ENCODE measurements around the gene FAM184B. TPM values are rescaled to one million over a fixed set of nuclear protein-coding genes. Genes with fewer than 3 reads are reported as not detected.
"Not testable (repeated sequence)": the region's sequence is repeated elsewhere in the genome, so short reads cannot be mapped to it uniquely, and the experiment has no call there.

The FAM184B gene
- total RNA-seq, 1 donor from 2014 or later: not detected

DNA sequence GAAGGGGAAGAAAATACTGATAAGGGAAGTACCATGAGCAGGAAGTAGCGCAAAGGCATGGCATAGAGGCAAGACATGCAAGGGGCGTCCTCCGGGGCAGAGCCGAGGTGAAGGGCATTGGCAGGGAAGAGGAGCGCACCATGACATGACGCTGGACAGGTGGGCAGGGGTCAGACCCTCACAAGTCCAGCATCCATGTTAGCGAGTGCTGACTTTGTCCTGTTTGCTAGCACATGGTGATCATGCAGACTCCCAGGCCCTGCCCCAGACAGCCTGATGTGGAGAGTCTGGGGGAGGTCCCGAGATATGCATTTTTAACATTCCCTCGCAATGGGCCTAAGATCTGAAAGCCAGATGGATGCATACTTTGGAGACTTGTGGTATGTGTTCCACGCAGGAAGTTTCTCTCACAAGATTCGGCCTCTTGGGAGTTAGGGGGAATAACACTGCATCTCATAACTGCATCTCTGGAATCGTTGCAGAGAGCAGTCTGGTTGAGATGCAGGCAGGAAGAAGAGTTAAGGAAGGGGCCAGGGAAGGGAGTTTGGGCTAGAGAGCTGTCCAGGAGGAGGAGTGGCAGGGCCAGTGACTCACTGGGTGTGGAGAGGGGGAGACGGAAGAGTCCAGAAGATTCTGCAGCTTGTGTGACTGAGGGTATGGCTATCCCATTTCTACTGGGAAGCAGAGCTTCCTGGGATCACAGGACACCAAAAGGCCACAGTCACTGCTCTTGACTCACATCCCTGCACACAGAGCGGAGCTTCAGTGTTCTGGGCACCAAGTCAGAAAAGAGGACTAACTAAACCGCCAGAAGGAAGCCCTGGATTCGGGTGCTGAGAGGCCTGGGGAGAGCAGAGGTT, 59.7 kb downstream of the FAM184B start:
- DNase-seq (ENCODE audit: low spot score) (no peak), ATAC-seq (no peak)

DNA sequence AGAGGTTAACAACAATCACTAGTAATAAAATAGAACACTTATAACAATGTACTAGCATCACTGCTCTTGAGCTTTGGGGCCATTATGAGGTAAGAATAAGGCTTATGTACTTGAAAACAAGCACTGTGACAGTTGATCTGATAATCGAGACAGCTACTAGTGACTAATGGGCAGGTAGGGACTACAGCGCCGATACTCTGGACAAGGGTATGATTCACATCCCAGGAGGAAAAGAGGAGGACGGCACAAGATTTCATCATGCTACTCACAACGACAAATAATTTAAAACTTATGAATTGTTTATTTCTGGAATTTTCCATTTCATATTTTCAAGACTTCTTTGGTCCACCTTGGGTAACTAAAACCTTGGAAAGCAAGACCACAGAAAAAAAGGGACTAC, 62.3 kb downstream of the FAM184B start:
- ATAC-seq (no peak), DNase-seq (ENCODE audit: low spot score) (no peak)

DNA sequence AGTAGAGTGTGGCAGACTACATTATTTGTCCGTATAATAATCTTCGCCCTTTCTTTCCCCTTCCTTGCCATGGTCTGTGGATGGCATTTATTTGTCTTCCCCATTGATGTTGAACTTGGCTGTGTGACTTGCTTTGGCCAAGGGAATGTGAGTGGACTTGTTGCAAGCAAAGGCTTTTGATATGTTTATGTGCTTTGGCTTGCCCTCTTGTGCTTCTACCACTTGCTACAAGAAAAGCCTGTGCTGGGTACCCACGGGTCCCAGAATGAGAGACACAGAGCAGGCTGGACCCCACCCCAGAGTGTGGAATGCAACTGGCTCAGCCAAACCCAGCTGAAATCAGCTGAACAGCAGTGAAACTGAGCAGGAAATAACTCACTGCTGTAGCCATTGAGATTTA, 63.0 kb downstream of the FAM184B start:
- no peak for DNase-seq (ENCODE audit: low spot score)
- ATAC-seq: no peak

GRCh38 chr4:17717301-17717700, 64.1 kb downstream of the FAM184B start:
- DNase-seq (ENCODE audit: low spot score) (no peak), ATAC-seq (no peak)

DNA sequence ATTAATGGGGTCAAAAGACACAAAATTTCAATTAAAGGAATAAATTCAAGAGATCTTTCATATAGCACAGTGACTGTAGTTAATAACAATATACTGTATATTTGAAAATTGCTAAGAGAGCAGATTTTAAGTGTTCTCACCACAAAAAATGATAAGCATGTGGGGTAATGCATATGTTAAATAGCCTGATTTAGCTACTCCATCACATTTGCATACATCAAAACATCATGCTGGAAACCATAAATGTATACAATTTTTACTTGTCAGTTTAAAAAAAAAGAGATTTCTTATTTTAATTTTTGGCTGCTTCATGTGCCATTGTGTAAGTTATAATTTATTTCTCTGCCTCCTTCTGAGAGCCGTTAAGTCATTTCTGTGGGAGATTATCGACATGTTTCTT, 65.9 kb downstream of the FAM184B start:
- DNase-seq (ENCODE audit: low spot score): no peak
- no peak for ATAC-seq

- DNase-seq (ENCODE audit: low spot score): no peak
- ATAC-seq: no peak
These were observed 67.6 kb downstream of the FAM184B start for GRCh38 chr4:17713779-17714178.

GRCh38 chr4:17712166-17712565, 69.3 kb downstream of the FAM184B start:
- ATAC-seq (no peak), DNase-seq (ENCODE audit: low spot score) (no peak)

- ATAC-seq; DNase-seq (ENCODE audit: low spot score): not testable (repeated sequence)
These were observed 70.2 kb downstream of the FAM184B start for GRCh38 chr4:17711206-17711605.

DNA sequence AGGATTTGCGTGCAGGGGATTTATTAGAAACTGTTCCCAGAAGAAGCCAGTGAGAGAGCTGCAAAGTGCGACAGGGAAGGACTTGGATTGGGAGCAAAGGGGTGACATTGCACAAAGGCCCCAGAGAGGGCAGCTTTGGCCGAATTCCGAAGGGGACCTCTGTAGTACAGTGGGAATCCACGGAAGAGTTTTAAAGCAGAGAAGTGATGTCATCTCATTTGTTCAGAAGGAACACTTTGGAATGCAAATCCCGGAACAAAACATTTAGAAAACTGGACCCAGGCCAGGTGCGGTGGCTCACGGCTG, 71.7 kb downstream of the FAM184B start:
- no peak for ATAC-seq
- DNase-seq (ENCODE audit: low spot score): no peak

DNA sequence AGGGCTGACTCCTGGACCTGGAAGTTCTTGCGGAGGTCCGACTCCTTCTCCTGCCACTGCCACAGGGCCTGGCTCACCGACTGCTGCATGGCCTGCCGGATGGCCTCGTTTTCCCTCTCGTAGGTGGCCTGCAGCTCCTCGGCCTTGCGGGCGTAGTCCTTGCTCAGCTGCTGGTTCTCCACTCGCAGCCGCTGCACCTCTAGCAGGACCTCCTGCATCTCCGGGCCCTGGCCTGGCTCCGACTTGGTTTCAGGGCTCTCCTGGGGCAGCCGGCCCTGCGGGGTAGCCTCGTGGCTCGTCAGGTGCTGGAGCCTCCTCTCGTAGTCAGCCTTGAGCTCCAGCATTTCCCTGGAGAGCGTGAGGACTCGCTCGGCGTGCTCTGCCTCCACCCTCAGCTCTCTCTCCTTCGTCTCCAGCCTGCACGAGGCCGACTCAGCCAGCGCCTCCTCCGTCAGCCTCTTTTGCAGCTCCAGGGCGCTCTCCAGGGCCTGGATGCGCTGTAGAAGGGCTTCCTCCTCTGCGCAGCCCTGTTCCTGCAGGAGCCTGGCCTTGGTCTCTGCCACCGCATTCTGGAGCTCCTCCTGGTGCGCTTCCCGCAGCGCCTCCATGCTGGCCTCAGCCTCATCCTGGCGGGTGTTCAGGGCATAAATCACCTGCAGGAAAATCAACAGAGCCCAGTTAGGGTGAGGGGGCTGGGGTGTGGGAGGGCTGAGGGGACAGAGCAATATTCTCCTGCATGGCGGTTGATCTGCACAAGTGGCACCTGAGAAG, 72.2 kb downstream of the FAM184B start:
- no peak for DNase-seq (ENCODE audit: low spot score)
- ATAC-seq: no peak

DNA sequence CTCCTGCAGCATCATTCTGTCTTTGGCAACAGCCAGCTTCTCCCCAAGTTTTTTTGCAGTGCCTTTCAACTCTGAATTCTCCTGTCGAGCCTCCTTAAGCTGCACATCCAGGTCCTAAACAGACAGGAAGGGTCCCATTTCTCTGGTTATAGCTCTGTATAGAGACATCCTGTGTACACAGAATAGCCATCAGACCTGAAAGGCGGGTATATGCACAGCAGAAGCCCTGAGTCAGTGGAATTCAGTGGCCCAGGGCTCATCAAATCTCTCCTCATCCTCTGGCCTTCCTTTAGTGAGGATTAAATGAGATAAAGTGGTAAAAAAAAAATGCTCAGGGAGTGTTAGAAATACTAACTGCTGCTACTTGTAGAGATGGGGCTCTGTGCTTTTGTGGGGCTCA, 73.8 kb downstream of the FAM184B start:
- DNase-seq (ENCODE audit: low spot score): no peak
- no peak for ATAC-seq

GRCh38 chr4:17705107-17705506, 76.3 kb downstream of the FAM184B start:
- no peak for DNase-seq (ENCODE audit: low spot score)
- no peak for ATAC-seq

DNA sequence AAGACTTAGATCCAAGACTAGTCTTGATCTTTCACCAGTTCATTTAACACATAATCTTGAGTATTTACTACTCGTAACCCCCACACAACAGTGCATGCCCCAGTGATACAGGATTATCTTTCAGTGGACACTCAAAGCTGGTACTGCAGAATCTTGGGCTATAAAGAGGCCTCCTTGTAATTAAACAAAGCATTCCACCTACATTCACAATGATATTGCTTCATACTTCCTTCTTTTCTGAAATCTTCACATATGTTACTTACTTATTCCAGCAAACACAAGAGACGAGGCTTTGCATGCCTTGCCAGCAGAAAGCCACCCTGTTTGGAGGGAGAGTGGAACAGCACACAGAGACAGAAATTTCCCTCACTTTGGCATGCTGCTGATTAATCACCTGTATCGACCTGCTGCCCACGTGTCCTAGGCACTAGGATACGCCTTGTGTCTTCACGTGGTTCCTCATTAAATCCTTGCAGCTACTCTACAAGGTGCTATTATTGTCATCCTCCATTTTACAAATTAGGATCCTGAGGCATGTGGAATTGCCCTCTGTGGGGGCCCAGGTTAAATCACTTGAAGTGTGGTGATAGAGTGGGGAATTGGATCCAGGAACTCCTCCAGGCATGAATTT, 77.3 kb downstream of the FAM184B start:
- DNase-seq (ENCODE audit: low spot score) (no peak), ATAC-seq (no peak)

GRCh38 chr4:17702641-17703040, 78.8 kb downstream of the FAM184B start:
- ATAC-seq (no peak), DNase-seq (ENCODE audit: low spot score) (no peak)

DNA sequence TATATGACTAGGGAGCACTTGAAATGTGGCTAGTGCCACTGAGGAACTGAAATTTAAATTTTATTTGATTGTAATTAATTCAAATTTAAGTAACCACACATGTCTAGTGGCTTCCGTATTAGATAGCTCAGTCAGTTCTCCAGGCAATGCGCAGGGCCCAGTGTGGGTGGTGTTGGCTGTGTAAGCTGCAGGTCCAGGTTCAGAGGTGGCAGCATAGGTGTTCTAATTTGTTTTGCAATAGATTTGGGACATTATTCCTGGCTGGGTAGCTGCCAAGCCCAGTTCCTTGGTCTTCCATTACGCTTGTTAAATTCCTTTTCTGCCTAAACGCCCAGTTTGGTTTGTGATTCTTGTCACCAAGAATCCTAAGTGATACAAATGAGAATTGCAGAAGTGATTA, 79.5 kb downstream of the FAM184B start:
- ATAC-seq: no peak
- DNase-seq (ENCODE audit: low spot score): no peak

DNA sequence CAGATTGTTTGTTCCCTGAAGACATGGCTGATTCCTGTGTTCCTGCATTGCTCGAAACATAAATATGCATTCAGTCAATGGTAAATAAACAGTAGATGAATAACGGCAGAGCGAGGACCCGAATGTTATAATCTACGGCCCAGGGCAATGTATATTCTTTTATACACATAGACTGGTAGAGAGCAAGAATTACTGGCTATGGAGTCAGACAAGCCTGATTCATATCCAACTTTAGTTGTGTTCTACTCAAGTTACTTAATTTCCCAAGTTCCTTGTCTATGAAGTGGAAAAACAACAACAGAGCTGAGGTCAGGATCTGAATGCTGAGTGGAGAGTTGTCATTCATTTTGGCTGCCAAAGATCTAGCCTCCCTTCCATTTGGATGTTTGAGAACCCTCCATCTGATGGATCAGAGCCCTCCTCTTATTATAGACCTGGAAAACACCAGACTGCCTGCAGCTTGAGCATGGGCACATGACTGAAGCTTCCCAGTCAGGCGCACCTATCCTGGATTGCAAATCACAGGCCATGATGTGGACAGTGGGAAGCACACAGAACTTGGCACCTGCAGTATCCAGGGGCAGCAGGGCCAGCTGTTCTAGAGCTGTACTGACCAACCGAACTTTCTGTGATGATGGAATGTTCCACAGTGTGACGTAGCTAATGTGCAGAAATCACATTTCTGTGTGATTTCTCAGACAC, 80.1 kb downstream of the FAM184B start:
- ATAC-seq (no peak), DNase-seq (ENCODE audit: low spot score) (no peak)

DNA sequence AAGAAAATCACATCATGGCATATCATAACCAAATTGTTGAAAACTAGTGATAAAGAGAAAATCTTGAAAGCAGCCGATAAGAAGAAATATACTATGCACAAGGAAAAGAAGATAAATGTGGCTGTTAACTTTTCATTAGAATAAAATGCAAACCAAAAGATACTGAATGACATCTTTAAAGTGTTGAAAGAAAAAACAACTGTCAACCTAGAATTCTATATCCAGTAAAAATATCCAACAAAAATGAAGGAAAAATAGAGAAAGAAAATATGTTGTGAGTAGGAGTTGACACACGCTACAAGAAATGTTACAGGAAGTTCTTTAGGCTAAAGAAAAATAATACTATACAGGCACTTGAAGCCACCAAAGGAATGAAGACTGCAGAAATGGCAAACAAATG, 82.0 kb downstream of the FAM184B start:
- ATAC-seq: no peak

GRCh38 chr4:17698116-17698515, 83.3 kb downstream of the FAM184B start:
- ATAC-seq: no peak
- DNase-seq (ENCODE audit: low spot score): no peak

More for the DNA sequence above, 82.0 kb downstream of the FAM184B start:
- DNase-seq (ENCODE audit: low spot score): no peak

GRCh38 chr4:17695341-17695740, 86.1 kb downstream of the FAM184B start:
- no peak for DNase-seq (ENCODE audit: low spot score)
- ATAC-seq: no peak

DNA sequence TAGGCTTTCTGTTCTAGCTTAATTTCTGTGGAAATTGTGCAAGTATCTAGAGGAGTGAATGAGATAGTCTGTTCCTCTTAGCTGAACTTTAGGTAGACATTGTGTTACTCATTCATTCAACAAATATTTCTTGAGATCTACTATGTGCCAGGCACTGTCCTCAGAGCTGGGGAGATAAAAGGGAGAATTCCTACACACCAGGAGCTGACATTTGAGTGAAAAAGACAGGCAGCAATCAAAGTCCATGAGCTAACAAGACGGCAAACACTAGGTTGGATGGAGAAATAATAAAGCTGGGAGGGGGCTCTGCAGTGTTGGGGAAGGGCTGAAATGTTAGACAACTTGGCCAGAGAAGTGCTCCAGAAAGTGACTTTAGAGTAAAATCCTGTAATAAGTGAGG, 86.9 kb downstream of the FAM184B start:
- DNase-seq (ENCODE audit: low spot score): no peak
- no peak for ATAC-seq

DNA sequence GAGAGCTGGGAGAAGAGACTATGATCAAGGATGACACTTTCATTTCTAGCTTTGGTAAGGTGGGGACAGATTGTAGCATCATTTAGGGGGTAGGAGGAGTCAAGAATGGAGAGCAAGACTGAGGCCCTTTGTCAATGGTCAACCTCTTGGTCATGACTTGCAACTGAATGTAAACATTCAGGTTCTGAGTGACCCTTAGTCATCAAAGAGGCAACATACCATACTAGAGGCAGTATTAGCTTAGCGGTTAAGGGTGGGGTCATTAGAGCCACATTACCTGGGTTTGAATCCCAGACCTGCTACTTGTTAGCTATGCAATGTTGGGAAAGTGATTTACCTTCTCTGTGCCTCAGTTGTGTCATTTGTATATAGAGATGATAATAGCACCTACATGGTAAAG, 90.5 kb downstream of the FAM184B start:
- DNase-seq (ENCODE audit: low spot score): no peak
- no peak for ATAC-seq

Data from left lobe of liver (tissue), 2 donors.